ENCODE measurements around the gene TUT1.
"Not testable (repeated sequence)": the region's sequence is repeated elsewhere in the genome, so short reads cannot be mapped to it uniquely, and the experiment has no call there.

Gene TUT1

GRCh38 chr11:62604460-62605120, 13.3 kb upstream of the TUT1 start:
- FAIRE-seq = no peak

- no peak for FAIRE-seq
These were observed 12.5 kb upstream of the TUT1 start for GRCh38 chr11:62603776-62604299.

GRCh38 chr11:62603072-62603408, 11.7 kb upstream of the TUT1 start:
- no peak for FAIRE-seq

- FAIRE-seq = no peak
These were observed 11.1 kb upstream of the TUT1 start for GRCh38 chr11:62602141-62603071.

- peak; percentile 95 for FAIRE-seq
These were observed 10.2 kb upstream of the TUT1 start, which contains the start of gene MTA2 for GRCh38 chr11:62601372-62602140. MTA2 (minus strand) TSS chr11:62601865; CDS start chr11:62601450, 415 bp downstream.

- FAIRE-seq = no peak
These were observed 9.7 kb upstream of the TUT1 start for GRCh38 chr11:62601122-62601371.

- FAIRE-seq = no peak
These were observed 9.2 kb upstream of the TUT1 start for GRCh38 chr11:62600367-62601121.

- no peak for FAIRE-seq
These were observed 8.6 kb upstream of the TUT1 start for GRCh38 chr11:62599901-62600300.

GRCh38 chr11:62599069-62599696, 7.9 kb upstream of the TUT1 start:
- FAIRE-seq = peak; percentile 96

GRCh38 chr11:62595124-62595523, 3.8 kb upstream of the TUT1 start:
- no peak for FAIRE-seq

GRCh38 chr11:62593434-62594044, 2.2 kb upstream of the TUT1 start:
- no peak for FAIRE-seq

GRCh38 chr11:62592989-62593421, 1.7 kb upstream of the TUT1 start:
- FAIRE-seq = no peak

- no peak for FAIRE-seq
These were observed 958 bp upstream of the TUT1 start for GRCh38 chr11:62592146-62592815.

GRCh38 chr11:62588966-62589637, 2.2 kb downstream of the TUT1 start:
- FAIRE-seq = no peak

GRCh38 chr11:62585356-62585755, 6.0 kb downstream of the TUT1 start:
- not testable (repeated sequence) for FAIRE-seq

GRCh38 chr11:62581735-62582134, 9.6 kb downstream of the TUT1 start:
- FAIRE-seq = not testable (repeated sequence)

- FAIRE-seq = no peak
These were observed 10.2 kb downstream of the TUT1 start for GRCh38 chr11:62580959-62581715.

GRCh38 chr11:62579252-62579651, 12.1 kb downstream of the TUT1 start:
- FAIRE-seq = no peak

GRCh38 chr11:62578541-62578940, 12.8 kb downstream of the TUT1 start:
- no peak for FAIRE-seq
